A673 (cell line): ENCODE data around the gene ADGRG1. TPM values are rescaled to one million over a fixed set of nuclear protein-coding genes. Genes with fewer than 3 reads are reported as not detected.

Source experiments
- BruUV-seq: library from RNA; stranded (reverse); fragments of 400-500 nt; replicated peaks from 2 replicates; lab custom pipeline; 2021; lab: Mats Ljungman, UMichigan
- CTCF ChIA-PET: fragments of 300-600 bp; sonication (Branson Sonifier 250); formaldehyde crosslinking; loops from one replicate; lab custom pipeline; 2022; ENCODE audit warnings: antibody characterized with exemption; lab: Charles Lee
- POLR2A ChIA-PET: fragments of 300-600 bp; sonication (Branson Sonifier 250); formaldehyde crosslinking; loops from one replicate; lab custom pipeline; 2022; ENCODE audit warnings: antibody characterized with exemption; ENCODE audit not compliant: low non-redundant PET; lab: Charles Lee
- DNase-seq: peaks from one replicate; pipeline ENCODE4 v3.0.0-alpha.2; 2015; ENCODE audit warnings: low spot score
- H3K27ac ChIP-seq: fragments of 200-600 bp; sonication (generic); 2 replicates; pipeline ENCODE4 v1.5.1; 2016; ENCODE audit warnings: mixed run types, low read depth, mild to moderate bottlenecking, mixed read lengths, antibody characterized with exemption, low read length; ENCODE audit not compliant: poor library complexity, severe bottlenecking
- H3K27me3 ChIP-seq: fragments of 200-600 bp; sonication (generic); replicated peaks from 2 replicates; pipeline ENCODE4 v1.6.1; 2017; ENCODE audit warnings: mixed run types, low read depth, mild to moderate bottlenecking, mixed read lengths, antibody characterized with exemption, low read length; ENCODE audit not compliant: insufficient read depth, poor library complexity
- H3K36me3 ChIP-seq: fragments of 200-600 bp; sonication (generic); 2 replicates; pipeline ENCODE4 v1.6.1; 2016; ENCODE audit warnings: mixed run types, mild to moderate bottlenecking, mixed read lengths, antibody characterized with exemption, low read length; ENCODE audit not compliant: insufficient read depth, poor library complexity, severe bottlenecking
- H3K4me1 ChIP-seq: fragments of 200-600 bp; sonication (generic); 2 replicates; pipeline ENCODE4 v1.6.1; 2017; ENCODE audit warnings: mixed run types, mild to moderate bottlenecking, mixed read lengths, antibody characterized with exemption, low read length; ENCODE audit not compliant: insufficient read depth, poor library complexity, severe bottlenecking
- H3K4me3 ChIP-seq: fragments of 200-600 bp; sonication (generic); 2 replicates; pipeline ENCODE4 v1.5.1; 2016; ENCODE audit warnings: low read depth, mixed run types, mild to moderate bottlenecking, mixed read lengths, low read length; ENCODE audit not compliant: poor library complexity, severe bottlenecking
- H3K9me3 ChIP-seq: fragments of 200-600 bp; sonication (generic); 2 replicates; pipeline ENCODE4 v1.6.1; 2016; ENCODE audit warnings: mixed run types, low read depth, mild to moderate bottlenecking, mixed read lengths, antibody characterized with exemption, low read length; ENCODE audit not compliant: poor library complexity, severe bottlenecking
- EZH2 ChIP-seq: fragments of 200-600 bp; sonication (generic); IDR thresholded peaks from 2 replicates; pipeline ENCODE4 v1.6.1; 2017; ENCODE audit warnings: borderline replicate concordance, low read depth, mild to moderate bottlenecking, mixed read lengths, antibody characterized with exemption, low read length; ENCODE audit not compliant: poor library complexity, severe bottlenecking
- intact Hi-C: fragments of 100-400 bp; cut with micrococcal nuclease; formaldehyde crosslinking; loops from one replicate; pipeline ENCODE4 v1.10.0; 2022; ENCODE audit not compliant: unreplicated experiment
- total RNA-seq: library from RNA; stranded (reverse); gene quantifications from 2 replicates; pipeline ENCODE4 v1.2.3, GENCODE V29; 2021
- TF ChIP-seq, protein P1 (sequence below): fragments of 300-800, 200-600 bp; sonication (generic); conservative IDR thresholded peaks from 2 replicates; pipeline ENCODE4 v1.5.1; 2017; ENCODE audit warnings: low read depth, mild to moderate bottlenecking, antibody characterized with exemption, low read length, moderate library complexity, mixed read lengths

The ADGRG1 gene
- total RNA-seq, 1 experiment from 2014 or later: 0.75 TPM

DNA sequence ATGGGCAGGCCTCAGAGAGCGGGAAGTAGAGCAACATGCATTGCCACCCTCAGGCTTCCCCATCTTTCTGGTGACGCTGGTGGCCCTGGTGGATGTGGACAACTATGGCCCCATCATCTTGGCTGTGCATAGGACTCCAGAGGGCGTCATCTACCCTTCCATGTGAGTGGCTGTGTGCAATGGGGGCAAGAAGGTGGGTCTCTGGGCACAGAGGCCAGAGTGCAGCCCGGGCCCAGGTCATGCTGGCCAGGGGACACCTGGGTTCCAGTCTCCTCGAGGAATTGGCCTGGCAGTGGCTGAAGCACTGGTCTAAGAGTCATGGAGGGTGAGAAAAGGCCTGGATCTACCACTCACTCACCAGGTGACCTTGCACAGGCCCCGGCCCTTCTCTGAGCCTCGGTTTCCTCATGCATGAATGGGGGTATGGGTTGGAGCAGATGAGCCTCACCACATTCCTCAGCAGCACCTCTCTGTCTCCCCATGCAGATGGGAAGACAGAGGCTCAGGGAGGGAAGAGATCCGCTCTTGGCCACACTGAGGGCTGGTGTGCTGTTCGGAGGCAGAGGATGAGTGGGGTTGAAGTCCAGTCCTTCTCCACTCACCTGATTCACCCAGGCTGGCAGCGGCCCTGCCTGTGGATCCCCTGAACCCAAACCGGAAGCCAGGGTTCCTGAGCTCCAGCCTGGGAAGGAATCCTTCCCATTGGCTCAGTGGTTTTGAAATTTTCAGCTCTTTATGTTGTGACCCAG, 32.5 kb downstream of the ADGRG1 start:
- Histone ChIP-seq H3K4me1 (no peaks in the 10 kb centered on the region), H3K4me3 (no peak overlapping the region), H3K27ac (no peak overlapping the region), H3K27me3 (no peaks in the 10 kb centered on the region), H3K36me3 (no peaks in the 10 kb centered on the region), H3K9me3 (no peaks in the 10 kb centered on the region)
- intact Hi-C loops: no loop called here
- ChIA-PET POLR2A (no interaction called here), CTCF (no interaction called here)
- DNase-seq: no peak
- no peak for TF ChIP-seq EZH2
- TF ChIP-seq, protein P1, sequence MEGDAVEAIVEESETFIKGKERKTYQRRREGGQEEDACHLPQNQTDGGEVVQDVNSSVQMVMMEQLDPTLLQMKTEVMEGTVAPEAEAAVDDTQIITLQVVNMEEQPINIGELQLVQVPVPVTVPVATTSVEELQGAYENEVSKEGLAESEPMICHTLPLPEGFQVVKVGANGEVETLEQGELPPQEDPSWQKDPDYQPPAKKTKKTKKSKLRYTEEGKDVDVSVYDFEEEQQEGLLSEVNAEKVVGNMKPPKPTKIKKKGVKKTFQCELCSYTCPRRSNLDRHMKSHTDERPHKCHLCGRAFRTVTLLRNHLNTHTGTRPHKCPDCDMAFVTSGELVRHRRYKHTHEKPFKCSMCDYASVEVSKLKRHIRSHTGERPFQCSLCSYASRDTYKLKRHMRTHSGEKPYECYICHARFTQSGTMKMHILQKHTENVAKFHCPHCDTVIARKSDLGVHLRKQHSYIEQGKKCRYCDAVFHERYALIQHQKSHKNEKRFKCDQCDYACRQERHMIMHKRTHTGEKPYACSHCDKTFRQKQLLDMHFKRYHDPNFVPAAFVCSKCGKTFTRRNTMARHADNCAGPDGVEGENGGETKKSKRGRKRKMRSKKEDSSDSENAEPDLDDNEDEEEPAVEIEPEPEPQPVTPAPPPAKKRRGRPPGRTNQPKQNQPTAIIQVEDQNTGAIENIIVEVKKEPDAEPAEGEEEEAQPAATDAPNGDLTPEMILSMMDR: no peak
- no TSS peak for BruUV-seq

DNA sequence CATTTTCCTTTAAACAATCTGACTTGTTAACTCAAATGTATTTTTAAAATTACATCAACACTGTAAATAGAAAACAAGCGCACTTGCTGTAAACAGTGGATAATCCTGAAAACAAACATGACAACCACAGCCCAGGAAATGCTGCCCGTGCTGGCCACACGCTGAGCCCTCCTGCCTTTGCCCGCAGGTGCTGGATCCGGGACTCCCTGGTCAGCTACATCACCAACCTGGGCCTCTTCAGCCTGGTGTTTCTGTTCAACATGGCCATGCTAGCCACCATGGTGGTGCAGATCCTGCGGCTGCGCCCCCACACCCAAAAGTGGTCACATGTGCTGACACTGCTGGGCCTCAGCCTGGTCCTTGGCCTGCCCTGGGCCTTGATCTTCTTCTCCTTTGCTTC, 33.1 kb downstream of the ADGRG1 start:
- no peak overlapping the region for H3K27ac ChIP-seq
- intact Hi-C loops: no loop called here
- DNase-seq: no peak
- CTCF ChIA-PET: no interaction called here
- H3K27me3 ChIP-seq: no peaks in the 10 kb centered on the region
- TF ChIP-seq EZH2: no peak
- TF ChIP-seq, protein P1: no peak
- no peaks in the 10 kb centered on the region for H3K36me3 ChIP-seq
- H3K4me1 ChIP-seq: no peaks in the 10 kb centered on the region
- POLR2A ChIA-PET: no interaction called here
- no peak overlapping the region for H3K4me3 ChIP-seq
- H3K9me3 ChIP-seq: no peaks in the 10 kb centered on the region
- no TSS peak for BruUV-seq

DNA sequence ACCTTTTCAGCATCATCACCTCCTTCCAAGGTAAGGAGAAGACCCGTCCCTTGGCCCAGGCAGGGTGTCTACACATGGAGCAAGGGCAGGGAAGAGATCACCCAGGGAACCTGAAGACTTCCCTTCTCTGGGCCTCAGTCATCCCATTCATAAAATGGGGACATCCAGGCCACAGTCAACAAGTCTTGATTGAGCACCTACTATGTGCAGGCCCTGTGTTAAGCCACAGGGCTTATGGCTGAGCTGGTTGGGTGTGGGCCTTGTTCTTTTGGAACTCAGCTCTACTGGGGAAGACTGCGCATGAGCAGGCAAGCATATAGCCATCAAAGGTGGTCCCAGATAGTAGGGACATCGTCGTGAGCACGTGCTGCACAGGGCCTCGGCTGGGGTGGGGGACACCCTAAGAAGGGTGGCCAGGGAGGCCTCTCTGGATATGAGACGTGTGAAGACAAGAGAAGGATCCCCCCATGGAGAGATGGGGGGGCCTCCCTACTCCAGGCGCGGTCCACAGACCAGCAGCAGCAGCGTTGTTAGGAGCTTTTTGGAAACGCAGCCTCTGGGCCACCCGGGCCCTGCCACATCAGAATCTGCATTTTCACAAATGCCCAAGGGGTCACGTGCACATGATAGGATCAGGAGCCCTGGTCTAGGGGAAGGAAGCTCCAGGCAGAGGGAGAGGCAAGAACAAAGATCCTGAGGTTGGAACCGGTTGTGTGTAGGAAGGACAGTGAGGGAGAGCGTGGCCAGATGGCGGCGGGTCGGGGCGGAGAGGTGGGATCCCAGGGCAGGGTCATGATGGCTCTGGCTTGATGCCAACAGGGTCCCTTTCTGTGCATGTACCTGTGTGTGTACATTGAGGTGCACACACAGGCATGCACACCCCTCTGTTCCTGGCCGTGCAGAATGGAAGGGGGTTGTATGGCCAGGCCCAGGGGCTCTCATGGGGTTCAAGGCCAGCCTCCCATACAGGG, 33.8 kb downstream of the ADGRG1 start:
- H3K4me3 ChIP-seq: no peak overlapping the region
- H3K9me3 ChIP-seq: no peaks in the 10 kb centered on the region
- H3K27me3 ChIP-seq: no peaks in the 10 kb centered on the region
- no peak overlapping the region for H3K27ac ChIP-seq
- no peaks in the 10 kb centered on the region for H3K4me1 ChIP-seq
- intact Hi-C loops: no loop called here
- POLR2A ChIA-PET: no interaction called here
- BruUV-seq: no TSS peak
- no peaks in the 10 kb centered on the region for H3K36me3 ChIP-seq
- no peak for DNase-seq
- CTCF ChIA-PET: no interaction called here
- TF ChIP-seq, protein P1: no peak
- TF ChIP-seq EZH2: no peak
